H1 (cell line): ENCODE measurements around the gene TWF2. TPM values are rescaled to one million over a fixed set of nuclear protein-coding genes. Genes with fewer than 3 reads are reported as not detected.

Experiments
- CTCF ChIA-PET: fragments of 300-600 bp; sonication (Branson Sonifier 250); formaldehyde crosslinking; loops from one replicate; lab custom pipeline; 2021; ENCODE audit not compliant: partially characterized antibody; lab: Charles Lee
- POLR2A ChIA-PET: fragments of 300-600 bp; sonication (Branson Sonifier 250); formaldehyde crosslinking; loops from one replicate; lab custom pipeline; 2021; ENCODE audit warnings: inconsistent platforms; ENCODE audit not compliant: partially characterized antibody; lab: Charles Lee
- DNase-seq, 2 experiments: peaks; one replicate each; pipeline versions ENCODE4 v3.0.0 to v3.0.0-alpha.2; 2010 to 2022; ENCODE audit warnings: low spot score in 2 of 2, low read depth in 1 of 2, mixed read lengths in 1 of 2
- FAIRE-seq: peaks from 2 replicates; lab custom pipeline; 2011; peaks lifted over from hg19 to GRCh38; lab: Jason Lieb, UNC
- H2AFZ ChIP-seq: 2 replicates; pipeline ENCODE4 v1.8.1; 2012; ENCODE audit warnings: low read length, inconsistent platforms
- H2AK5ac ChIP-seq: 2 replicates; pipeline ENCODE4 v1.6.1; 2013; ENCODE audit warnings: low read depth, low read length
- H2BK120ac ChIP-seq: replicated peaks from 2 replicates; pipeline ENCODE3; 2013; ENCODE audit warnings: low read depth, low read length, inconsistent platforms
- H2BK12ac ChIP-seq: 2 replicates; pipeline ENCODE4 v1.6.1; 2013; ENCODE audit warnings: low read depth, low read length
- H2BK15ac ChIP-seq: 2 replicates; pipeline ENCODE4 v1.6.1; 2013; ENCODE audit warnings: low read length
- H2BK20ac ChIP-seq: 2 replicates; pipeline ENCODE4 v1.6.1; 2013; ENCODE audit warnings: low read length
- H2BK5ac ChIP-seq: 2 replicates; pipeline ENCODE4 v1.6.1; 2013; ENCODE audit warnings: low read depth, low read length
- H3K14ac ChIP-seq: 2 replicates; pipeline ENCODE4 v1.6.1; 2013; ENCODE audit warnings: inconsistent platforms; ENCODE audit not compliant: insufficient read length
- H3K18ac ChIP-seq: 2 replicates; pipeline ENCODE4 v1.6.1; 2013; ENCODE audit warnings: low read length; ENCODE audit errors: extremely low read depth
- H3K23ac ChIP-seq: 2 replicates; pipeline ENCODE4 v1.6.1; 2013; ENCODE audit warnings: inconsistent platforms; ENCODE audit not compliant: insufficient read length
- H3K23me2 ChIP-seq: 2 replicates; pipeline ENCODE4 v1.6.1; 2013; ENCODE audit warnings: low read depth, low read length
- H3K27ac ChIP-seq: 2 replicates; pipeline ENCODE4 v1.6.1; 2011; ENCODE audit warnings: low read depth, low read length, inconsistent platforms
- H3K27me3 ChIP-seq, 4 experiments: replicated peaks in 1 of 4; 1 replicate in 1 of 4; 2 replicates in 3 of 4; pipeline versions ENCODE4 v1.6.1 to v1.8.1; 2011 to 2013; ENCODE audit warnings: low read length in 3 of 4, mild to moderate bottlenecking in 3 of 4, inconsistent platforms in 2 of 4, mixed read lengths in 2 of 4, moderate library complexity in 1 of 4; ENCODE audit not compliant: control insufficient read depth in 3 of 4, insufficient read depth in 3 of 4; ENCODE audit errors: extremely low read depth in 1 of 4
- H3K36me3 ChIP-seq, 4 experiments: 2 replicates each; pipeline versions ENCODE4 v1.6.1 to v1.8.1; 2011 to 2013; ENCODE audit warnings: mild to moderate bottlenecking in 4 of 4, low read length in 3 of 4, moderate library complexity in 2 of 4, control low read depth in 1 of 4, inconsistent platforms in 1 of 4; ENCODE audit not compliant: insufficient read depth in 4 of 4, control insufficient read depth in 2 of 4
- H3K4ac ChIP-seq: replicated peaks from 2 replicates; pipeline ENCODE3; 2013; ENCODE audit warnings: low read length, low read depth, mixed read lengths, inconsistent platforms; ENCODE audit not compliant: insufficient read length
- H3K4me1 ChIP-seq, 4 experiments: replicated peaks in 1 of 4; 1 replicate in 1 of 4; 2 replicates in 3 of 4; pipeline versions ENCODE4 v1.6.1 to v1.8.1; 2011 to 2013; ENCODE audit warnings: low read length in 3 of 4, inconsistent platforms in 2 of 4, mixed read lengths in 1 of 4; ENCODE audit not compliant: insufficient read depth in 4 of 4, control insufficient read depth in 3 of 4
- H3K4me2 ChIP-seq, 2 experiments: 2 replicates each; pipeline versions ENCODE4 v1.6.1 to v1.8.1; 2011 to 2013; ENCODE audit warnings: low read depth in 2 of 2, low read length in 2 of 2, control low read depth in 1 of 2, inconsistent platforms in 1 of 2, mild to moderate bottlenecking in 1 of 2; ENCODE audit not compliant: insufficient read depth in 1 of 2
- H3K4me3 ChIP-seq, 4 experiments: fragments of 200-600, 300-600 bp in 1 of 4; sonication (generic), shearing (Covaris generic), sonication (Bioruptor Twin) in 1 of 4; 2 replicates each; pipeline versions ENCODE4 v1.5.1 to v1.8.1; 2011 to 2016; ENCODE audit warnings: low read length in 4 of 4, low read depth in 3 of 4, control low read depth in 2 of 4, inconsistent platforms in 2 of 4, mild to moderate bottlenecking in 2 of 4, mixed read lengths in 1 of 4, moderate library complexity in 1 of 4; ENCODE audit not compliant: insufficient read depth in 2 of 4; ENCODE audit errors: extremely low read depth in 1 of 4
- H3K56ac ChIP-seq: replicated peaks from 2 replicates; pipeline ENCODE3; 2013; ENCODE audit warnings: low read depth, mild to moderate bottlenecking, mixed read lengths, low read length, inconsistent platforms; ENCODE audit not compliant: insufficient read length
- H3K79me1 ChIP-seq: 2 replicates; pipeline ENCODE4 v1.6.1; 2013; ENCODE audit warnings: low read depth, low read length, control low read depth
- H3K79me2 ChIP-seq, 2 experiments: 2 replicates each; pipeline versions ENCODE4 v1.6.1 to v1.8.1; 2012 to 2013; ENCODE audit warnings: low read length in 2 of 2, mild to moderate bottlenecking in 2 of 2, inconsistent platforms in 1 of 2; ENCODE audit not compliant: insufficient read depth in 2 of 2, control insufficient read depth in 1 of 2
- H3K9ac ChIP-seq, 4 experiments: replicated peaks in 1 of 4; 1 replicate in 1 of 4; 2 replicates in 3 of 4; pipeline versions ENCODE4 v1.6.1 to v1.8.1; 2011 to 2013; ENCODE audit warnings: low read depth in 3 of 4, low read length in 3 of 4, control low read depth in 2 of 4, mild to moderate bottlenecking in 2 of 4, moderate library complexity in 2 of 4, inconsistent platforms in 1 of 4; ENCODE audit errors: extremely low read depth in 1 of 4
- H3K9me3 ChIP-seq, 2 experiments: 2 replicates each; pipeline versions ENCODE4 v1.6.1 to v1.8.1; 2012 to 2013; ENCODE audit warnings: mild to moderate bottlenecking in 2 of 2, moderate library complexity in 2 of 2, control low read depth in 1 of 2, inconsistent platforms in 1 of 2, low read depth in 1 of 2, low read length in 1 of 2, mixed read lengths in 1 of 2; ENCODE audit not compliant: insufficient read depth in 2 of 2
- H4K20me1 ChIP-seq, 2 experiments: replicated peaks in 1 of 2; 2 replicates each; pipeline versions ENCODE3 to v1.8.1; 2011 to 2013; ENCODE audit warnings: inconsistent platforms in 2 of 2, low read length in 2 of 2, mild to moderate bottlenecking in 1 of 2; ENCODE audit not compliant: insufficient read depth in 2 of 2, control insufficient read depth in 1 of 2
- H4K5ac ChIP-seq: 2 replicates; pipeline ENCODE4 v1.6.1; 2013; ENCODE audit warnings: low read length, low read depth, mixed read lengths, inconsistent platforms; ENCODE audit not compliant: insufficient read length
- H4K8ac ChIP-seq: 2 replicates; pipeline ENCODE4 v1.8.0; 2013; ENCODE audit warnings: mild to moderate bottlenecking, moderate library complexity, low read length, inconsistent platforms; ENCODE audit not compliant: insufficient read depth; ENCODE audit errors: extremely low read depth
- H4K91ac ChIP-seq: replicated peaks from 2 replicates; pipeline ENCODE3; 2013; ENCODE audit warnings: low read length, mixed read lengths, inconsistent platforms; ENCODE audit not compliant: insufficient read length
- CBX8 ChIP-seq: fragments of 300-800, 300-1000 bp; sonication (generic); IDR thresholded peaks from 2 replicates; pipeline ENCODE4 v1.7.1; 2016; ENCODE audit warnings: low read depth, low read length, borderline replicate concordance
- CEBPB ChIP-seq: IDR thresholded peaks from 2 replicates; pipeline ENCODE4 v1.6.1; 2012; ENCODE audit warnings: low read depth, low read length
- RAD21 ChIP-seq, 2 experiments: IDR thresholded peaks in 1 of 2; conservative IDR thresholded peaks in 1 of 2; 2 replicates each; pipeline ENCODE4 v1.6.1; 2011; ENCODE audit warnings: low read depth in 2 of 2, low read length in 2 of 2, improper control_type of control experiment in 1 of 2, inconsistent platforms in 1 of 2, mild to moderate bottlenecking in 1 of 2, moderate library complexity in 1 of 2
- SAP30 ChIP-seq: fragments of 300-600 bp; sonication (generic); IDR thresholded peaks from 2 replicates; pipeline ENCODE4 v1.7.1; 2012; ENCODE audit warnings: low read length, moderate library complexity, mild to moderate bottlenecking, inconsistent platforms; ENCODE audit not compliant: insufficient read depth, insufficient replicate concordance
- SP2 ChIP-seq: IDR thresholded peaks from 2 replicates; pipeline ENCODE4 v1.6.1; 2012; ENCODE audit warnings: mild to moderate bottlenecking, low read length, inconsistent platforms
- SP4 ChIP-seq: IDR thresholded peaks from 2 replicates; pipeline ENCODE4 v1.6.1; 2012; ENCODE audit warnings: low read length, inconsistent platforms
- WGBS, 2 experiments: shearing (Covaris generic) in 1 of 2; methylation state at CpG; one replicate each; pipeline versions ENCODE4 v1.1.6 to v1.1.7; 2013 to 2015; ENCODE audit warnings: low lambda C conversion rate in 2 of 2, mixed read lengths in 2 of 2, inconsistent platforms in 1 of 2, low coverage in 1 of 2, missing lambda C conversion rate in 1 of 2; ENCODE audit not compliant: insufficient replicate concordance in 2 of 2, insufficient coverage in 1 of 2, insufficient read length in 1 of 2; ENCODE audit errors: extremely low coverage in 1 of 2, missing lambda C conversion rate in 1 of 2; 5-methylcytosine and 5-hydroxymethylcytosine counted together
- polyA plus RNA-seq, 7 experiments: library from polyadenylated mRNA; depleted of rRNA in 3 of 7; stranded (reverse) in 5 of 7; unstranded in 2 of 7; fragments of >200 nt in 5 of 7; fragments of 200-250 nt in 2 of 7; gene quantifications; 1 replicate in 5 of 7; 2 replicates in 1 of 7; 4 replicates in 1 of 7; pipeline versions ENCODE4 v1.2.1 to v1.2.3, GENCODE V29; 2011 to 2013; ENCODE audit warnings: missing spikeins in 2 of 7, mixed read lengths in 2 of 7
- total RNA-seq: library from RNA; stranded (reverse); fragmentation: NEBNext Ultra II Directional; extraction: Animal tissue kit (Norgen Biotek cat#: 25700); gene quantifications from 2 replicates; pipeline ENCODE4 v1.2.1, GENCODE V29; 2021

The TWF2 gene
- total and polyA plus RNA-seq, 2 of the 8 experiments (the other 6 are each of a cell fraction or from before 2014, with no cell fraction given): 65.2 to 90.4 TPM

- Histone ChIP-seq H3K23me2 (no peaks in the 10 kb centered on the region), H2BK12ac (no peak overlapping the region), H3K79me2 (peaks cover 0 to 3% of the 10 kb centered on the region in 2 experiments; a peak in 2 of 4 replicates), H3K36me3 (peaks cover 36 to 92% (median 70%) of the 10 kb centered on the region in 4 experiments), H3K14ac (no peak overlapping the region), H3K9me3 (no peaks in the 10 kb centered on the region), H4K8ac (no peak overlapping the region), H4K91ac (no peak overlapping the region), H3K23ac (no peak overlapping the region), H3K18ac (no peak overlapping the region), H3K4me3 (no peak overlapping the region), H2BK15ac (no peak overlapping the region), H3K4me2 (no peak overlapping the region), H3K4ac (no peak overlapping the region), H2BK5ac (no peak overlapping the region), H3K79me1 (no peaks in the 10 kb centered on the region), H3K9ac (no peak overlapping the region), H4K20me1 (peaks cover 4 to 11% of the 10 kb centered on the region in 2 experiments), H3K56ac (no peak overlapping the region), H2BK20ac (no peak overlapping the region), H4K5ac (no peak overlapping the region), H2AK5ac (no peak overlapping the region), H2AFZ (no peak overlapping the region), H3K4me1 (no peaks in the 10 kb centered on the region), H2BK120ac (no peak overlapping the region), H3K27ac (no peak overlapping the region), H3K27me3 (no peaks in the 10 kb centered on the region)
- WGBS, 2 experiments: 85% methylated on average over 4 of the region's 4 CpGs; no CpG with 5 or more reads in 1 of the 2 experiments
- ChIA-PET CTCF (interaction anchor here (0.6 to 17.7 kb wide), 4 partner anchors 26 to 192 kb away, joined by 3 to 126 read pairs (median 4); partner anchors contain the start of gene TLR9), POLR2A (interaction anchor here (0.9 to 1.6 kb wide), 3 partner anchors 10 to 20 kb away, joined by 3 to 4 read pairs (median 4); no protein-coding TSS in a partner anchor)
- no peak for FAIRE-seq
- no peak for DNase-seq
- TF ChIP-seq RAD21 (IDR thresholded peaks at IDR 0.05 in 1 of 2, conservative IDR thresholded peaks at IDR 0.05 in 1 of 2; ENCODE audit: low read depth in 2 of 2, low read length in 2 of 2): no peak
- TF ChIP-seq SAP30: no peak
- no peak for TF ChIP-seq SP2
- TF ChIP-seq SP4: no peak
- no peak for TF ChIP-seq CEBPB
- no peak for TF ChIP-seq CBX8
These were observed 17.7 kb upstream of the TWF2 start for GRCh38 chr3:52256622-52257021.
